NCI-H2107 (cell line): ENCODE results near the gene GLCE.

Source experiments
- DNase-seq: peaks from one replicate; lab custom pipeline; 2025; lab: John Stamatoyannopoulos, UW

Gene GLCE

GRCh38 chr15:69320977-69321554 lies 160.6 kb downstream of the GLCE start:
- DNase-seq = no peak
